WTC11 (cell line): Measurements from ENCODE around the gene ADORA1. TPM values are rescaled to one million over a fixed set of nuclear protein-coding genes. Genes with fewer than 3 reads are reported as not detected.

Source experiments
- ATAC-seq: fragments of 200-7000 bp; cut with Tn5 transposase; 2 replicates; pipeline ENCODE4 v1.10.0; 2021; ENCODE audit warnings: mild to moderate bottlenecking, moderate library complexity
- CTCF ChIA-PET: fragments of 300-600 bp; sonication (Branson Sonifier 250); formaldehyde crosslinking; loops from one replicate; lab custom pipeline; 2021; ENCODE audit warnings: antibody characterized with exemption; lab: Charles Lee
- POLR2A ChIA-PET: fragments of 350-600 bp; sonication (Branson Sonifier 250); formaldehyde crosslinking; loops from one replicate; lab custom pipeline; 2021; ENCODE audit warnings: antibody characterized with exemption; lab: Charles Lee
- DNase-seq: peaks from one replicate; pipeline ENCODE4 v3.0.0; 2021; ENCODE audit warnings: low spot score
- H3K27ac Mint-ChIP-seq: 2 replicates; pipeline ENCODE4 v1.8.0; 2021; ENCODE audit warnings: mixed read lengths
- H3K27me3 Mint-ChIP-seq: 2 replicates; pipeline ENCODE4 v1.8.0; 2021; ENCODE audit warnings: low read depth, mild to moderate bottlenecking, moderate library complexity, mixed read lengths
- H3K36me3 Mint-ChIP-seq: 2 replicates; pipeline ENCODE4 v1.8.0; 2021; ENCODE audit warnings: mixed read lengths
- H3K4me1 Mint-ChIP-seq: 2 replicates; pipeline ENCODE4 v1.8.0; 2022; ENCODE audit warnings: mixed read lengths
- H3K4me3 Mint-ChIP-seq: 2 replicates; pipeline ENCODE4 v1.8.0; 2021; ENCODE audit warnings: mild to moderate bottlenecking, moderate library complexity, mixed read lengths
- H3K9me3 Mint-ChIP-seq: 2 replicates; pipeline ENCODE4 v1.8.0; 2021; ENCODE audit warnings: mixed read lengths
- CBFB ChIP-seq: sonication (generic); formaldehyde crosslinking; IDR thresholded peaks from 2 replicates; pipeline ENCODE4 v1.8.1; 2022; ENCODE audit warnings: mild to moderate bottlenecking, low read depth, missing genetic modification reagents
- CTCF ChIP-seq: fragments of 200-600 bp; IDR thresholded peaks from 2 replicates; pipeline ENCODE4 v1.8.0; 2022; ENCODE audit warnings: antibody characterized with exemption
- HMGXB4 ChIP-seq: sonication (generic); formaldehyde crosslinking; IDR thresholded peaks from 2 replicates; pipeline ENCODE4 v1.8.1; 2023; ENCODE audit warnings: mild to moderate bottlenecking, moderate library complexity, missing genetic modification reagents
- MAX ChIP-seq: sonication (generic); formaldehyde crosslinking; IDR thresholded peaks from 2 replicates; pipeline ENCODE4 v1.8.0; 2022; ENCODE audit warnings: mild to moderate bottlenecking, missing genetic modification reagents
- MYBL2 ChIP-seq: sonication (generic); formaldehyde crosslinking; IDR thresholded peaks from 2 replicates; pipeline ENCODE4 v1.8.1; 2023; ENCODE audit warnings: mild to moderate bottlenecking, moderate library complexity, missing genetic modification reagents
- PRDM15 ChIP-seq: sonication (generic); formaldehyde crosslinking; IDR thresholded peaks from 2 replicates; pipeline ENCODE4 v1.8.0; 2022; ENCODE audit warnings: missing genetic modification reagents
- SP1 ChIP-seq: sonication (generic); formaldehyde crosslinking; conservative IDR thresholded peaks from 2 replicates; pipeline ENCODE4 v1.8.1; 2022; ENCODE audit warnings: missing genetic modification reagents
- USF1 ChIP-seq: sonication (generic); formaldehyde crosslinking; IDR thresholded peaks from 2 replicates; pipeline ENCODE4 v1.8.0; 2022; ENCODE audit warnings: mild to moderate bottlenecking, missing genetic modification reagents
- ZNF281 ChIP-seq: sonication (generic); formaldehyde crosslinking; IDR thresholded peaks from 2 replicates; pipeline ENCODE4 v1.8.0; 2023; ENCODE audit warnings: mild to moderate bottlenecking, missing genetic modification reagents
- total RNA-seq: library from RNA; stranded (reverse); gene quantifications from 3 replicates; pipeline ENCODE4 v1.2.3, GENCODE V29; 2021

The ADORA1 gene
- total RNA-seq, 1 experiment from 2014 or later = 1.8 TPM

GRCh38 chr1:203215573-203215972 is 88.0 kb downstream of the ADORA1 start (continued):
- TF ChIP-seq ZNF281 (CRISPR knock-in tag) = no peak

- peak; percentile 75 for ATAC-seq
- TF ChIP-seq USF1 (CRISPR knock-in tag) (no peak), SP1 (no peak), HMGXB4 (CRISPR knock-in tag) (peak; percentile 25; the same call in 1 of the 2 replicates), MYBL2 (CRISPR knock-in tag) (no peak), MAX (peak; percentile 35; the same call in 1 of the 2 replicates), CTCF (peak; percentile 75), CBFB (no peak), PRDM15 (CRISPR knock-in tag) (no peak)
- POLR2A ChIA-PET = interaction anchor here (2.2 kb wide), 1 partner anchor 99 kb away, joined by 7 read pairs; no protein-coding TSS in a partner anchor
- Mint-ChIP-seq H3K9me3 (no peaks in the 10 kb centered on the region), H3K4me3 (peak overlapping the region; percentile 29), H3K27me3 (peaks cover 6% of the 10 kb centered on the region), H3K4me1 (peaks cover 17% of the 10 kb centered on the region), H3K36me3 (no peaks in the 10 kb centered on the region), H3K27ac (peak overlapping the region; percentile 34)
- peak; percentile 75 for DNase-seq
- CTCF ChIA-PET = interaction anchor here (0.5 to 6.8 kb wide), 65 partner anchors 8 to 456 kb away, joined by 3 to 192 read pairs (median 6); partner anchors contain the start of genes ADORA1, CHI3L1, MYBPH and MYOG
Observed at GRCh38 chr1:203216274-203217138, 89.0 kb downstream of the ADORA1 start.

Other genes starting within 250 kb of the ADORA1 start
- gene RABIF, start 238.6 kb upstream of the ADORA1 start, total RNA-seq = 5.4 to 6.6 TPM (median 5.6 TPM) in 3 replicates
- 29.6 to 35.5 TPM (median 34.6 TPM) in 3 replicates for gene KLHL12, start 200.5 kb upstream of the ADORA1 start, total RNA-seq
- 68.7 to 73.2 TPM (median 72.6 TPM) in 3 replicates for gene ADIPOR1, start 169.4 kb upstream of the ADORA1 start, total RNA-seq
- gene CYB5R1, start 160.5 kb upstream of the ADORA1 start, total RNA-seq = 15.6 to 18.4 TPM (median 17.6 TPM) in 3 replicates
- 97.4 to 108 TPM (median 99.8 TPM) in 3 replicates for gene TMEM183A, start 120.4 kb upstream of the ADORA1 start, total RNA-seq
- 21.1 to 24.9 TPM (median 22.7 TPM) in 3 replicates for gene PPFIA4, start 101.2 kb upstream of the ADORA1 start, total RNA-seq
- gene MYOG, start 41.7 kb upstream of the ADORA1 start, total RNA-seq = not detected in 3 replicates
- not detected in 3 replicates for gene MYBPH, start 48.1 kb downstream of the ADORA1 start, total RNA-seq
- gene CHI3L1, start 59.0 kb downstream of the ADORA1 start, total RNA-seq = 0.24 to 0.41 TPM (median 0.27 TPM) in 3 replicates
- 0.15 to 0.39 TPM (median 0.21 TPM) in 3 replicates for gene CHIT1, start 101.9 kb downstream of the ADORA1 start, total RNA-seq
- 13.5 to 19.4 TPM (median 15.4 TPM) in 3 replicates for gene BTG2, start 177.8 kb downstream of the ADORA1 start, total RNA-seq
- gene FMOD, start 223.4 kb downstream of the ADORA1 start, total RNA-seq = 0.05 to 0.79 TPM (median 0.14 TPM) in 3 replicates